NB4 (cell line): Measurements from ENCODE around the gene SLCO3A1.
"Not testable (repeated sequence)": the region's sequence is repeated elsewhere in the genome, so short reads cannot be mapped to it uniquely, and the experiment has no call there.

Source experiments
- DNase-seq: peaks from one replicate; pipeline ENCODE4 v3.0.0; 2010; ENCODE audit warnings: low read depth
- H3K4me3 ChIP-seq: one replicate; pipeline ENCODE4 v1.5.1; 2011; ENCODE audit warnings: mild to moderate bottlenecking, low read depth, low read length, moderate library complexity
- CTCF ChIP-seq: IDR thresholded peaks from one replicate; pipeline ENCODE4 v1.5.1; 2012; ENCODE audit warnings: low read depth, low read length
- MYC ChIP-seq: IDR thresholded peaks from 2 replicates; pipeline ENCODE4 v1.6.1; 2011; ENCODE audit warnings: low read depth, low read length
- POLR2A ChIP-seq: IDR thresholded peaks from 2 replicates; pipeline ENCODE4 v1.6.1; 2011; ENCODE audit warnings: mild to moderate bottlenecking; ENCODE audit not compliant: insufficient read length; ENCODE audit errors: extremely low read depth
- TF ChIP-seq, protein P1 (sequence below): IDR thresholded peaks from 2 replicates; pipeline ENCODE4 v1.6.1; 2011; ENCODE audit warnings: low read depth, low read length

Gene SLCO3A1

DNA sequence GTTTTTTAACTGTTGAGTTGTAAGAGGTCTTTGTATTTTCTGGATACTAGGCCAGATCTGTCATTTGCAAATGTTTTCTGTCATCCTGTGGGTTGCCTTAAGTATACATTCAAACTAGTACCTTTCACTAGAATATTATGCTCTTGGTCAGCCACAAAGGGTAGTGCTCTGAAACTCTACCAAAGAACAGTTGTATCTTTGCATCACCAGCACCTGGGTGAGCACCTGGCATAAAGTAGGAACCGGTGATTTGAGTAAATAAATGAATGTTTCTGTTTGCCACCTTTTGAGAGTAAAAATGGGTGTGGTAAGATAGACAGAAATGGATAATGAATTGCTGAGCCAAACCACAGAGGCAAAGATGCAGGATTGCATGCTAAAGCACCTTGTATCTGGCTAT is 98.7 kb downstream of the SLCO3A1 start:
- H3K4me3 ChIP-seq, result no peak overlapping the region
- no peak for DNase-seq
- TF ChIP-seq, protein P1, sequence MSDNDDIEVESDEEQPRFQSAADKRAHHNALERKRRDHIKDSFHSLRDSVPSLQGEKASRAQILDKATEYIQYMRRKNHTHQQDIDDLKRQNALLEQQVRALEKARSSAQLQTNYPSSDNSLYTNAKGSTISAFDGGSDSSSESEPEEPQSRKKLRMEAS, result no peak
- TF ChIP-seq CTCF, result no peak
- no peak for TF ChIP-seq MYC
- TF ChIP-seq POLR2A, result no peak

- TF ChIP-seq MYC (no peak), CTCF (no peak), POLR2A (no peak)
- TF ChIP-seq, protein P1, result no peak
- no peak overlapping the region for H3K4me3 ChIP-seq
- DNase-seq, result no peak
These were observed 99.9 kb downstream of the SLCO3A1 start for GRCh38 chr15:91953432-91953831.

DNA sequence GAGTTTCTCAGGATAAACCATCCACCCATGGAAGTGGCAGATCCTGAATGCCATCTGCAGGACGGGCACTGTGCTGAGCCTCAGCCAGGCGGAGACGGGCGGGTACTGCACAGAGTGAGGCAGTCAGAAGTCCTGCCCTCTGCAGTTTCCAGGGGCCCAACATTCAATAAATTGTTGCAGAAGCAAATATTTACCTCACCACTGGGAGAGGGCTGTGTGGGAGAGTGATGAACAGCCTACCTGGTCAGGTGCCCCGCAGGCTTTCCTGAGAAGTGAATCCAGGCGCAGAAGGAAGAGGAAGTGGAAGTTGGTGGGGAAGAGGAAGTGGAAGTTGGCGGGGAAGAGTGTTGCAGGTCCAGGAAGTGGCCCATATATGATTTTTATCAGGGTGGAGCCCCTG is 100.8 kb downstream of the SLCO3A1 start:
- no peak overlapping the region for H3K4me3 ChIP-seq
- TF ChIP-seq POLR2A (no peak), MYC (no peak), CTCF (no peak)
- TF ChIP-seq, protein P1, result no peak
- no peak for DNase-seq

- H3K4me3 ChIP-seq, result no peak overlapping the region
- no peak for DNase-seq
- TF ChIP-seq POLR2A, result no peak
These were observed 102.7 kb downstream of the SLCO3A1 start for GRCh38 chr15:91956026-91956723.

DNA sequence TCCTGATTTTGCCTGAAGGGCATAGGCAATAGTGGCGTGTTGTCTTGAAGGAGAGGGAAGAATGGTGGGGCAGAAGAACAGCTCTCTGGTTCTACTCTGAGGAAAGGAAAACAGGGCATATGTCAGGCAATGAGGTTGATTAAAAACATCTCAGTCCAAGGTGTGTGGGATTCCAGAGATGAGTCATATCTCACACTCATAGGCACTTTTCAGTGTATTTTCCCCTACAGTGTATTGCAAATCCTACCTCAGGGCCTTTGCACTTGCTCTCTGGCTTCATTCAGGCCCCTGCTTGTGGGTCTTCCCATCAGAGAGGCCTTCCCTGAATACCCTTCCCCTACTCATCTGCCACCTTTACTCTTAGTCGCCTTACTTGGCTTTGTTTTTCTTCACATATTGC is 107.8 kb downstream of the SLCO3A1 start:
- no peak overlapping the region for H3K4me3 ChIP-seq
- DNase-seq, result no peak
- TF ChIP-seq CTCF (no peak), POLR2A (no peak), MYC (no peak)
- TF ChIP-seq, protein P1, result no peak

DNA sequence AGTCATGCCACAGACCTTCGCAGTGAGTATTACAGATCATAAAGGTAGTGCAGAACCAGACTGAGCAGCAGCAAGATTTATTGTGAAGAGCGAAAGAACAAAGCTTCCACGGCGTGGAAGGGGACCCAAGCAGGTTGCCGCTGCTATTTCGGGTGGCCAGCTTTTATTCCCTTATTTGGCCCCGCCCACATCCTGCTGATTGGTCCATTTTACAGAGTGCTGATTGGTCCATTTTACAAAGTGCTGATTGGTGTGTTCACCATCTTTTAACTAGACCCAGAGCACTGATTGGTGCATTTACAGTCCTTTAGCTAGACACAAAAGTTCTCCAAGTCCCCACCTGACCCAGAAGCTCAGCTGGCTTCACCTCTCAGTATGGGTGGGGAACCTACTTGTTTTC is 110.2 kb downstream of the SLCO3A1 start:
- not testable (repeated sequence) for DNase-seq, H3K4me3 ChIP-seq

DNA sequence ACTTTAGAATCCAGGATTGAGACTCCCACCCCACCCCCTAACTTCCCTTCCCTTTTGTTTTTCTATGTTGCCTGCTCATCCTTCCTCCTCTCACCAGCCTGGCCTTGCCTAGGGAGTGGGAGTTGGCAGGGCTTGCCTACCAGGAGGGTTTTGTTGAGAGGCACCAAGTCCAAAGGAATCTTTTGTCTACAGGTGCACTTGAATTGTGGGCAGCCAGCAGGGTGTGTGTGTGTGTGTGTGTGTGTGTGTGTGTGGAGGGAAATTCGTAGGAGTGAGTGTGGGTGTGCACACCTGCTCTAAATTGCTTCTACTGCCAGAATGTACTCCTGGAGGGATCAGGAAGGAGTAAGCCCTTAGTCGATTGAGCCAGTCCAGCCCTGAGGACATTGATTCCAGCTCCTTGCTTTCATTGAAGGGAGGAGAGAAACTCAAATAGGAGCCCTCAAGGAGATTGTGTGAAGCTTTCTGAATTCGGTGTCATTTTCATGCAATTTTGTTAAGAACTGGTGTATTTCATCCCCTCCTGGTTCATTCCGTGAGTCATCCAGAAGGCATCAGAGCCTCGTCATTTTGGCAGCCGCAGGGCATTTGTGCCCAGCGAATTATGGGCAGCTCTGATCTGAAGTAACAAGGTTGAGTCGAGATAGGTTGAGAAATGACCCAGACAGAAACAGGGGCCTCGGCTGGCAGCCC is 112.1 kb downstream of the SLCO3A1 start:
- no peak for DNase-seq
- H3K4me3 ChIP-seq, result no peak overlapping the region
- TF ChIP-seq CTCF (no peak), MYC (no peak), POLR2A (no peak)
- TF ChIP-seq, protein P1, result no peak
